CD4-positive, alpha-beta T cell treated with Interleukin-1 beta for 1 hour (primary cell): Measurements from ENCODE around the gene CDH4.

Source experiments
- DNase-seq, 2 donors: peaks; one replicate each; pipeline ENCODE4 v3.0.0-alpha.2; 2020 to 2022

CDH4 gene

DNA sequence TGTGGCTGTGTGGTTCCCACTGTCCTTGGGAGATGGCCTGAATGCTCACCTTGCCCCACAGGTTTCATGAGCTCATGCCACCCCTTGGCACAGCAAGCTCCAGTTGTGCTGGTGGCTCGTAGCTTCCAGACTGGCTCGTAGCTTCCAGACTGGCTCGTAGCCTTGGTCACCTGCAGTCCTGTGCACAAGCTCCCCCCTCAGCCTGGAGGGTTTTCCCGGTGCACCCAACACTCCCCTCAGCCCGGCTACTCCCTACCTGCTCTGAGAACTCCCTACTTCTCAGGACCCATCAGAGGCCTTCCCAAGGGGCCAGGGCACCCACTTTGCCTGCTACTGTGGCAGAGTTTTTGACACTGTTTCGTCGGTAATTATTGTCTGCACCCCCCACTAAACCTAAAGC is 528.0 kb downstream of the CDH4 start:
- DNase-seq, result no peak

DNA sequence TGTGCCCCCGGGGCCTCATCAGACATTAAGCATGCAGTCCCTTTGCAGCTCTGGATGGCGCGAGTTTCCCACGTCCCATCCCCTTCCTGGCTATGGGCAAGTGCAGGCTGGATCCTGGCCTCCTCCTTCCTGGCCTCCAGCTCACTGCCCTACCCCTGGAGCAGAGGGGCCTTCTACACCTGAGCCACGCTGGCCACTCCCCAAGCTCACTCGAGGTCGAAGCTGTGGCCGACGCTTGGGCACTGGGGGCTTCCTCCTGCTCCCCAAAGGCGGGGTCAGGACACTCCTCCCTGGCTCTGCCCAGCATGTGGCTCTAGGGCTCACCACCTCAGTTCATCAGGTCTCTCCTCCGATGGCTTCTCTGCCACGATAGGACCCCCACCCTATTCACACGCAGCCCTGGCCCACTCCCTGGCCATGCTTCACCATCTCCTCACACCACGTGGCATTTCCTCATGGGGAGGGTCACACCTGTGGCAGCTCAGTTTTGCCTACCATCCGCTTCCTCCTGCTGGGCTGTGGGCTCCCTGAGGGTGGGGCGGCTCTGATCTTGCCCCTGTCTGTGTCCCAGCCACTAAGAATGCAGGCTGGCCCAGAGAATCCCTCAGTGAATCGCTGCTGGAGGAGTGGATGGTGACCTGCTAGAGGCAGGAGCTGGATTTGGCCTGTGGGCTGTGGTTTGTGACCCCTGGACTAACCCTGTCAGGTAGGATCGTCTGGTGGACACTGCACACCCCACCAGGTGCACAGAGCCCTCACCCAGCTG is 532.9 kb downstream of the CDH4 start:
- DNase-seq, result no peak

DNA sequence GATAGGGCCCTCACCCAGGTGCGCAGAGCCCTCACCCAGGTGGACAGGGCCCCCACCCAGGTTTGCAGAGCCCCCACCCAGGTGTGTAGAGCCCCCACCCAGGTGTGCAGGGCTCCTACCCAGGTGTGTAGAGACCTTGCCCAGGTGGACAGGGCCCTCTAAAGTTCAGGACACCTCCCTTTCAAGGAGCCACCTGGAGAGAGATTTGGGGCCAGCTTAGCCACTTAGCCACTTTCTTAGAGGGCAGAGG is 533.4 kb downstream of the CDH4 start:
- DNase-seq, result no peak

DNA sequence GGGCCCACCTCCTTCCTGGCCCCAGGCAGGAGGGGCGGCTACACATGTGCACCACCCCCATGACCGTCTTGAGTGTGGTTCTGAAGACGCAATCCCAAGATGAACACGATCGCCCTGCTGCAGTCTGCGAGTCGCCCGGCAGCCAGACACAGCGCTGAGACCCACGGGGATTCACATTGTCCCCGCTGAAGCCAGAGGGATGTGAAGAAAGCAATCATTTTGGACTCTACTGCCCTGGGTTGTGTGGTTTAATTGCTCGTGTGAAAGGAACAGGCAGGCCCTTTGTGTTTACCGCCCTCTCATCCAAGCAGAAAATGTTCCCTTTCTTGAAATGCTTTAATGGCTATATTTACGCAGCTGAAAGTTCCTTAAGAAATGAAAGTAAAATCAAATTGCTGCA is 534.2 kb downstream of the CDH4 start:
- no peak for DNase-seq

DNA sequence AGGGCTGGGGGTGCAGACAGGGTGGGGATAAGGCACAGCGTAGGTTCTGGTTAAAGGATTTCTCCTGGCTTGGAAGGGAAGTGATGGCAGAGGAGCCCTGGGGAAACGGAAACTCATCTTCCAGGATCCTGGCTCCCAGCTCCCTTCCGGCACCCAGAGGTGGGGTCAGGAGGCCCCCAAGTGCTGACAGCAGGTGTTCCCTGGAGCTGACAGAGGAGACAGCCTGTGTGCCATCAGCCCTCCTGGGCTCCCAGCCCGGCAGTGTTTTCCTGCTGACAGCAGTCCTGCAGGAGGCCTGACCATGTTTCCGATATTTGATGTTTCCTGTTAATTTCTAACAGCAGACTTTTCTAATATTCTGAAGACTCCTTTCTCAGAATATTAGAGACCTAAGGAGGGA is 536.3 kb downstream of the CDH4 start:
- DNase-seq, result no peak

DNA sequence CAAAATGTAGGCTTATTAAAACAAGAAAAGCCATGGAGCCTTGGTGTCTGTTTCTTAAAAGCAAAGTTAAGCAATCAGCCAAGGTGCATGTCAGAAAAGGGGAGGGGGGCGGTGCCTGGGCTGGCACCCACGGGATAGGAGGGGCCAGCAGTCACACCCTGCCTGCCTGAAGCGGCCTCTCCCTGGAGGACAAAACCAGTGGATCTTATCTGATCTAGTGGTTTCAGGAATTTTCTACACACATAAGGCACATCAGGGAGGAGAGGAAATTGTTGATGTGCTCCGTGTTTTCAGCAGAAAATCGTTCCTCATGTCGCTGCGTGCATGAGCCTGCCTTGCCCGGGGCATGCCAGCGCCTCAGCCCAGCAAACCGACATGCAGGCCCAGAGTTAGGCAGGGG is 537.3 kb downstream of the CDH4 start:
- DNase-seq, result no peak

DNA sequence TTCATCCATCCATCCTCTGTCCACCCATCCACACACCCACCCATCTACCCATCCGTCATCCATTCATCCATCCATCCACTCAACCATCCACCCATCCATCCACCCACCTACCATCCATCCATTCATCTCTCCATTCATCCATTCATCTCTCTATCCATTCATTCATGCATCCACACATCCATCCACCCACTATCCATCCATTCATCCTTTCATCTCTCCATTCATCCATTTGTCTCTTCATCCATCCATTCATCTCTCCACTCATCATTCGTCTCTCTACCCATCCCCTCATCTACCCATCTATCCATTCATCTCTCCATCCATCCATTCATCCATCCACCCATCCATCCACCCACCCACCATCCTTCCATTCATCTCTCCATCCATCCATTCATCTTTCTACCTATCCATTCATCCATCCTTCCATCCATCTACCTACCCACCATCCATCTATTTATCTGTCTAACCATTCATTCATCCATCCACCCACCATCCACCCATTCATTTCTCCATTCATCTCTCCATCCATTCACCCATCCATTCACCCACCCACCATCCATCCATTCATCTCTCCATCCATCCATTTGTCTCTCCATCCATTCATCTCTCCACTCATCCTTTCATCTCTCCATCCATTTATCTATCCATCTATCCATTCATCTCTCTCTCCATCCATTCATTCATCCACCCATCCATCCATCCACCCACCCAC is 538.2 kb downstream of the CDH4 start:
- DNase-seq, result no peak

DNA sequence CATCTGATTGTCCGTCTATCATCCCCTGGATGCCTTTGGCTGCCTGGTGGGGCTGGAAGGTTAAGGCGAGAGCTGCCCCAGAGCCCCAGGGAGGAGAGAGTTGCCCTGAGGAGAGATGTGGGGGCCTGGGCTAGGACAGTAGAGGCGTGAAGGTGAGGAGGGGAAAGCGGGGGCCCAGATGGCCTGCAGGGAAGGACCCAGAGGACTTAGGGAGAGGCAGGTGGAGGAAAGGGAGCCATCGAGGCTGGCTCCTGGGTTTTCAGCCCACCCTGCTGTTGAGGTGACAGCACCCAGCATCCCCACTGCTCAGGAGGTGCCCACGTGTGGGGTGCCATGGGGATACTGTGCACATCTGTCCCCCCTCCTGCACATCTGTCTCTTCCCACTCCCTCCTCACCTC is 539.9 kb downstream of the CDH4 start:
- no peak for DNase-seq

DNA sequence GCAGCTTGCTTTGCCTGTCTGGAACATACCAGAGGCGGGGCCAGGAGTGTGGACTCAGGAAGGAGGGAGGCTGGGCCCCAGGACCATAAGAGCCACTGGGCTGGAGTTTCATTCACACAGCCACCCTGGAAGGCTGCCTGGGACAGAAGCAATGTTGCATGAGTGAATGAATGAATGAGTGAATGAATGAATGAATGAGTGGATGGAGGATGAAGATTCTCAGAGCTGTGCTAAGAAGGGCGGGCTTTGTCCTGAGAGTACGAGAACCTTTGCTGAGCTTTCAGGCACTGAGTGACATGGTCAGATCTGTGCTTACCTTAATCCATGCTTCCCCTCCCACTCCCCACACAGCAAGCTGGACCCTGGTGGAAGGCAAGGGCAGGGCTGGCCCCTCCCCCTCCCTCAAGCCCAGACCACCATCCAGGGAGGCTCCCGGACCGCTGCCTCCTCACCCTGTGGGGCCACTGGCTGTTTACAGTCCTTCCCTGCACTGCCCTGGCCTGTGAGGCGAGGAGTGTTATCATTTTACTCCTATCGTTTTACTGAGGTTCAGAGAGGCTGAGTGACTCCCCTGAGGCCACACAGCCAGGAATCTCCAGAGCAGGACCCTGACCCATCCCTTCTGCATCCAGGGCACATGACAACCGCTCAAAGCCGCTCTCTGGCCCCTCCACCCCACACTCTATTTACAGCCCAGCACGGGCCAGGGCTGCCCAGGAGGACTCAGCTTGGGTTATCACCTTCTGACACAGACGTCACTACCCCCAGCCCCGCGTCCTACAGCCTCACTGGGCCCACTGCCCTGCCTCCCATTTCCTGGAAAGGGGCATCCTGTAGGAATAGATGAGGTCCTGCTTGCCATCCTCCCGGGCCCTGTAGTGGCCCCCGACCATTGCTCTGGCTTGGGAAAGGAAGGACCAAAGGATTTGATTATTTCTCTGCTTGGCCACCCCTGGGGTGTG is 543.9 kb downstream of the CDH4 start:
- DNase-seq, result no peak

GRCh38 chr20:61796738-61797137 is 544.7 kb downstream of the CDH4 start:
- DNase-seq, result no peak

GRCh38 chr20:61797200-61797599 is 545.1 kb downstream of the CDH4 start:
- no peak for DNase-seq

DNA sequence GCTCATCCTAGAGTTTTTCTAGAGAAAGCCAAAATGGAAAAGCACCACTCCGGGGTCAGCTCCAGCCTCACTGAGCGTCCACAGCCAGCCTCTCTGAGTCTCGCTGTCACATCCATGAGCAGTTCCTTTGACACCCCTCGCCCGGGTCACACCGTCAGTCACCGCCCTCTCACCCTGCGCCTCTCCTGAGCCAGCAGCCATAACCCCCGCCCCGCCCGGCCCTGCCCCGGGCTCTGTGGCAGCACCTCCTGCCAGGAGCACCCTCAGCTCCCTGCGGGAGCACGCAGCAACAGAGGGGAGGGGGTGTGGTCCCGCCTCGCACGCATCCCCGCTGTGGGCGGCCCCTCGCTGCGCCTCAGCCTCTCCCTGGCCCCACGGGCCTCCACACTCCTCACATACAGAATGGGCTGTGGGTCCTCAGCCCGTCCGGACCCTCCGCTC is 545.9 kb downstream of the CDH4 start:
- DNase-seq, result no peak

GRCh38 chr20:61798632-61799031 is 546.6 kb downstream of the CDH4 start:
- no peak for DNase-seq

GRCh38 chr20:61799394-61799923 is 547.4 kb downstream of the CDH4 start:
- no peak for DNase-seq

GRCh38 chr20:61799928-61800327 is 547.9 kb downstream of the CDH4 start:
- DNase-seq, result no peak

DNA sequence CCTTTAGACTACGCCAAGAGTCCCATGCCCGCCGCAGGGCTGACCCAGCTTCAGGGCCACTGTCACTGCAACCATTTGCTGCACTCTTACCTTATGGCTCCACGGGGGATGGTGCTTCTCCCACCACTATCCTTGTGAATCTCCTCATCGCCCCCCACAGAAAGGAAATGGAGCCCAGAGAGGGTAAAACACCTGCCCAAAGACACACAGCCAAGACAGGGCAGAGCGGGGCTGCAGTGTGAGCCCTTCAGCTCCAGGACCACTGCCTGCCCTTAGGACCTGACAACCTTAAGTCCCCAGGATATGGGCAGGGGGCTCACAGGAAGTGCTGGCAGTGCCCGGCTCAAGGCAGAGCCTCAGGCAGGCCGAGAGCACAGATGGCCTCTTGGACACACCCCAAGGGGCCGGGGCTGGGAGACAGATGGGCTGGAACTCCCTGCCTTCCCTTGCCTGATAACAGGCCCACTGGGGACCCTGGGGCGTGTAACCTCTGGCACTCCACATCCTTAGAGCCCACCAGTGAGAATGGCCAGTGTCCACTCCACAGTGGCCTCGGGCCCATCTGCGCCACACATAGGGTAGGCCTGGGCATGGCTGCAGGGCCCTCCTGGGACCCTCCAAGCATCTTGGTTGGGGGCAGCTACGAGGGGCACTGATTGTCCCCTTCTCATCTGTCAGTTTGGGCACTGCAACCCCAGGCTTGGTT is 548.5 kb downstream of the CDH4 start:
- DNase-seq, result no peak

DNA sequence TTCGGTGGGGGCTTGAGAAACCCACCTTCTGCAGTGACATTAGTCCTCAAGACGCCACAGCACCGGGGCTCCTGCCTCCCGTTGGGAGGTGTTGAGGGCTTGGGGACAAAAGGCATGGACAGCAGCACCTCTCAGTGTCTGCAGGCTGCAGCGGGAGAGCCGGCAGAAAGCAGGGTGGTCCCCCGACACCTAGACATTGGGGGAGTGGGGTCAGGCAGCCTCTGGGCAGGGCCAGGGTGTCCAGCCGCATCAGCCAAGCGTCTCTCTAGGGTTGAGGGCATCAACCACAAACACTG is 549.0 kb downstream of the CDH4 start:
- DNase-seq, result no peak

DNA sequence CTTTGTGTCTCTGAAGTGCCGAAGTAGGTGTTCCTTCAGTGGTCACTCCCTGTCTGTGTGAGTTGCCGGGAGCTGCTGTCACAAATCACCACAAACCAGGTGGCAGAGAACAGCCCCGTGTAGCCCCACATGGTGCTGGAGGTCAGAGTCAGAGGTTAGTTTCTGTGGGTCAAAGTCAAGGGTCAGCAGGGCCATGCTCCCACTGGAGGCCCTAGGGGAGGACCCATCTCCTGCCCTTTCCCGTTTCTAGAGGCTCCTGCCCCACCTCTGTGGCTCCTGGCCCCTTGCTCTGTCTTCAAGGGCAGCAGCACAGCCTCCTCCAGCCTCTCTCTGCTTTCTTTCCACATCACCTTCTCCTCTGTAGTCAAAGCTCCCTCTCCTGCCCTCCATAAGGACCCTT is 549.4 kb downstream of the CDH4 start:
- DNase-seq, result no peak

- no peak for DNase-seq
Observed at GRCh38 chr20:61801857-61802442, 549.9 kb downstream of the CDH4 start.

GRCh38 chr20:61802721-61803311 is 550.8 kb downstream of the CDH4 start:
- no peak for DNase-seq

GRCh38 chr20:61803416-61803914 is 551.4 kb downstream of the CDH4 start:
- no peak for DNase-seq
